Fibroblast of lung (primary cell): ENCODE measurements around the gene COG2. TPM values are rescaled to one million over a fixed set of nuclear protein-coding genes. Genes with fewer than 3 reads are reported as not detected.

Experiments
- DNase-seq, 2 donors: peaks; one replicate each; pipeline versions ENCODE4 v3.0.0 to v3.0.0-alpha.2; 2010; ENCODE audit warnings: low read depth in 2 of 2
- H2AFZ ChIP-seq: 2 replicates; pipeline ENCODE4 v1.5.1; 2012; ENCODE audit warnings: low read length, control low read depth, inconsistent platforms
- H3K27ac ChIP-seq: 2 replicates; pipeline ENCODE4 v1.5.1; 2011; ENCODE audit warnings: low read length, control low read depth; ENCODE audit not compliant: insufficient read depth
- H3K27me3 ChIP-seq: 2 replicates; pipeline ENCODE4 v1.5.1; 2011; ENCODE audit warnings: mild to moderate bottlenecking, low read length; ENCODE audit not compliant: control insufficient read depth, insufficient read depth
- H3K36me3 ChIP-seq: 2 replicates; pipeline ENCODE4 v1.5.1; 2011; ENCODE audit warnings: low read length; ENCODE audit not compliant: control insufficient read depth, insufficient read depth
- H3K4me1 ChIP-seq: 2 replicates; pipeline ENCODE4 v1.5.1; 2011; ENCODE audit warnings: low read length; ENCODE audit not compliant: control insufficient read depth, insufficient read depth; ENCODE audit errors: extremely low read depth
- H3K4me2 ChIP-seq: 2 replicates; pipeline ENCODE4 v1.5.1; 2011; ENCODE audit warnings: low read length, control low read depth; ENCODE audit not compliant: insufficient read depth; ENCODE audit errors: extremely low read depth
- H3K4me3 ChIP-seq, 4 experiments: fragments of 200-600 bp in 1 of 4; sonication (generic) in 1 of 4; replicated peaks in 1 of 4; 2 replicates each; pipeline ENCODE4 v1.5.1; 2011 to 2016; ENCODE audit warnings: low read length in 4 of 4, low read depth in 3 of 4, mild to moderate bottlenecking in 3 of 4, control low read depth in 2 of 4, inconsistent platforms in 1 of 4, mixed read lengths in 1 of 4; ENCODE audit not compliant: insufficient read depth in 1 of 4; ENCODE audit errors: control extremely low read depth in 1 of 4
- H3K79me2 ChIP-seq: 2 replicates; pipeline ENCODE4 v1.5.1; 2012; ENCODE audit warnings: mild to moderate bottlenecking, low read length, inconsistent platforms; ENCODE audit not compliant: control insufficient read depth, insufficient read depth
- H3K9ac ChIP-seq: 2 replicates; pipeline ENCODE4 v1.5.1; 2011; ENCODE audit warnings: mild to moderate bottlenecking, low read length, control low read depth; ENCODE audit not compliant: insufficient read depth
- H3K9me3 ChIP-seq: 2 replicates; pipeline ENCODE4 v1.5.1; 2012; ENCODE audit warnings: low read depth, low read length; ENCODE audit not compliant: control insufficient read depth, insufficient read depth
- H4K20me1 ChIP-seq: 2 replicates; pipeline ENCODE4 v1.5.1; 2011; ENCODE audit warnings: low read length; ENCODE audit not compliant: control insufficient read depth, insufficient read depth; ENCODE audit errors: extremely low read depth
- EZH2 ChIP-seq: IDR thresholded peaks from 2 replicates; pipeline ENCODE4 v1.5.1; 2012; ENCODE audit warnings: low read length, control low read depth, mild to moderate bottlenecking; ENCODE audit errors: missing control alignments
- polyA plus RNA-seq, 2 donors: library from polyadenylated mRNA; depleted of rRNA in 1 of 2; stranded (reverse) in 1 of 2; unstranded in 1 of 2; fragments of >200 nt; gene quantifications; 2 replicates each; pipeline ENCODE4 v1.2.1, GENCODE V29; 2011 to 2012; ENCODE audit warnings: missing spikeins in 1 of 2
- total RNA-seq: library from RNA; depleted of rRNA; stranded (reverse); fragments of >200 nt; gene quantifications from 2 replicates; pipeline ENCODE4 v1.2.1, GENCODE V29; 2014
- TF ChIP-seq, protein P1 (sequence below), 2 donors: IDR thresholded peaks in 1 of 2; conservative IDR thresholded peaks in 1 of 2; 1 replicate in 1 of 2; 2 replicates in 1 of 2; pipeline ENCODE4 v1.5.1; 2011 to 2012; ENCODE audit warnings: low read length in 2 of 2, control low read depth in 1 of 2, inconsistent platforms in 1 of 2, low read depth in 1 of 2, mild to moderate bottlenecking in 1 of 2

Gene COG2
- total and polyA plus RNA-seq, 2 donors (not counting 1 experiment from before 2014, with no cell fraction given) = 15.4 to 21.5 TPM

GRCh38 chr1:230658691-230659090 is 16.4 kb downstream of the COG2 start:
- Histone ChIP-seq H2AFZ (no peak overlapping the region), H3K27ac (no peak overlapping the region), H3K4me1 (no peaks in the 10 kb centered on the region), H4K20me1 (peaks cover under 1% of the 10 kb centered on the region), H3K9ac (no peak overlapping the region), H3K4me2 (no peak overlapping the region), H3K27me3 (no peaks in the 10 kb centered on the region), H3K4me3 (no peak overlapping the region), H3K79me2 (no peaks in the 10 kb centered on the region), H3K36me3 (no peaks in the 10 kb centered on the region), H3K9me3 (no peaks in the 10 kb centered on the region)
- TF ChIP-seq, protein P1, sequence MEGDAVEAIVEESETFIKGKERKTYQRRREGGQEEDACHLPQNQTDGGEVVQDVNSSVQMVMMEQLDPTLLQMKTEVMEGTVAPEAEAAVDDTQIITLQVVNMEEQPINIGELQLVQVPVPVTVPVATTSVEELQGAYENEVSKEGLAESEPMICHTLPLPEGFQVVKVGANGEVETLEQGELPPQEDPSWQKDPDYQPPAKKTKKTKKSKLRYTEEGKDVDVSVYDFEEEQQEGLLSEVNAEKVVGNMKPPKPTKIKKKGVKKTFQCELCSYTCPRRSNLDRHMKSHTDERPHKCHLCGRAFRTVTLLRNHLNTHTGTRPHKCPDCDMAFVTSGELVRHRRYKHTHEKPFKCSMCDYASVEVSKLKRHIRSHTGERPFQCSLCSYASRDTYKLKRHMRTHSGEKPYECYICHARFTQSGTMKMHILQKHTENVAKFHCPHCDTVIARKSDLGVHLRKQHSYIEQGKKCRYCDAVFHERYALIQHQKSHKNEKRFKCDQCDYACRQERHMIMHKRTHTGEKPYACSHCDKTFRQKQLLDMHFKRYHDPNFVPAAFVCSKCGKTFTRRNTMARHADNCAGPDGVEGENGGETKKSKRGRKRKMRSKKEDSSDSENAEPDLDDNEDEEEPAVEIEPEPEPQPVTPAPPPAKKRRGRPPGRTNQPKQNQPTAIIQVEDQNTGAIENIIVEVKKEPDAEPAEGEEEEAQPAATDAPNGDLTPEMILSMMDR (conservative IDR thresholded peaks at IDR 0.05 in 1 of 2, IDR thresholded peaks at IDR 0.05 in 1 of 2; ENCODE audit: low read depth in 1 of 2, low read length in 2 of 2) = no peak
- TF ChIP-seq EZH2 = no peak
- no peak for DNase-seq

GRCh38 chr1:230661976-230662375 is 19.7 kb downstream of the COG2 start:
- Histone ChIP-seq H3K4me3 (no peak overlapping the region), H3K4me2 (no peak overlapping the region), H3K4me1 (no peaks in the 10 kb centered on the region), H3K36me3 (peaks cover 6% of the 10 kb centered on the region), H3K79me2 (no peaks in the 10 kb centered on the region), H3K27ac (no peak overlapping the region), H3K9ac (no peak overlapping the region), H3K9me3 (no peaks in the 10 kb centered on the region), H3K27me3 (no peaks in the 10 kb centered on the region), H4K20me1 (no peaks in the 10 kb centered on the region), H2AFZ (no peak overlapping the region)
- DNase-seq = no peak
- TF ChIP-seq, protein P1 (conservative IDR thresholded peaks at IDR 0.05 in 1 of 2, IDR thresholded peaks at IDR 0.05 in 1 of 2; ENCODE audit: low read depth in 1 of 2, low read length in 2 of 2) = no peak
- TF ChIP-seq EZH2 = no peak

GRCh38 chr1:230668227-230668626 is 25.9 kb downstream of the COG2 start:
- peaks cover 9% of the 10 kb centered on the region for H3K36me3 ChIP-seq
- H3K27me3 ChIP-seq = no peaks in the 10 kb centered on the region
- H2AFZ ChIP-seq = no peak overlapping the region
- H3K27ac ChIP-seq = no peak overlapping the region
- no peaks in the 10 kb centered on the region for H4K20me1 ChIP-seq
- no peak for TF ChIP-seq EZH2
- TF ChIP-seq, protein P1 (conservative IDR thresholded peaks at IDR 0.05 in 1 of 2, IDR thresholded peaks at IDR 0.05 in 1 of 2; ENCODE audit: low read depth in 1 of 2, low read length in 2 of 2) = no peak
- H3K79me2 ChIP-seq = no peaks in the 10 kb centered on the region
- no peak overlapping the region for H3K4me2 ChIP-seq
- no peaks in the 10 kb centered on the region for H3K4me1 ChIP-seq
- no peak overlapping the region for H3K4me3 ChIP-seq
- no peak overlapping the region for H3K9ac ChIP-seq
- no peaks in the 10 kb centered on the region for H3K9me3 ChIP-seq
- no peak for DNase-seq
